ENCODE measurements around the gene PERM1.
"Not testable (repeated sequence)": the region's sequence is repeated elsewhere in the genome, so short reads cannot be mapped to it uniquely, and the experiment has no call there.

PERM1 gene

DNA sequence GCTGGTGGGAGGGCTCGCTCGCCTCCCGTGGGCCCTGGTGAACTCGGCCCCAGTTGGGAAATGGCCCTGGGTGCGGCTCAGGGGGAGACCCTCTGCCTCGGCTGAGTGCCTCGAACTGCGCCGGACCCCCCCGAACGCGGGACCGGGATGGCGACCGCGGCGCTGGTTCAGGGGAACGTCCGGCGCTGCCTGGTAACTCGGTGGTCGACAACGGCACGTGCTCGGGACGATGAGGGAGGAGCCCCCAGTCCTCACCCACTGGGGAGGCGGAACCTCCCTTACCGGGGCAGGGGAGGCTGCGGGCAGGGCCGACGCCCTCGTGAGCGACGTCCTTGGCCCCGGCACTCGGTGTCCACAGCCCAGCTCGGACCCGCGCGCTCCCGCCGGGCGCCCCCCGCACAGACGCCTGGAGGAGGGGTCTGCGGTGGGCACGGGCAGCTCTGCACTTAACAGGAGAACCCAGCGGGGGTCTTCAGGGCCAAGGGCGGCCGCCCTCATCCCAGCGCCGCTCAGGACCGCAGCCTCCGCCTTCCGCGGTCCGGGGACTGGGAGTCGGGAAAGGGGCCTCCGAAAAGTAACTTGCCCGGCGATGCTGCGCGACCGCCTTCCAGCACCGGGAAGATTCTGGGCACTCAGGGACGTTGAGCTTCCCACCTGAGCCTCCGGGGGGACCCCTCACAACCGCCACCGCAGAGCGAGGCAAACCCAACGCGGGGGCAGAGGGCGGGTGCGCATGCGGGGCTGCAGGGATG is 16.3 kb upstream of the PERM1 start:
- no peak for DNase-seq

DNA sequence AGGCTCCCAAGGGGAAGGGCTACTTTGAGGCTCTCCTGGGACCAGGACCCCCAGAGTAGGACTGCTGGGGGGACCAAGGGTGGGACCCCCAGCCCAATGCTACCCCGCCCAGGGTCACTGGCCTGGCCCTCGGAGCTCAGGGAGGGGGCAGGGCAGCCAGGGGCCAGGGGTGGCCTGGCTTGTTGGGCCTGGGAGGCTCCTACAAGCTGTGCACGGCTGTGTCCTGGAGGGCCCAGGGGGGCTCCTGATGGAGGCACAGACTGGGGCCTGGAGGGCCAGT is 15.8 kb upstream of the PERM1 start:
- no peak for DNase-seq

DNA sequence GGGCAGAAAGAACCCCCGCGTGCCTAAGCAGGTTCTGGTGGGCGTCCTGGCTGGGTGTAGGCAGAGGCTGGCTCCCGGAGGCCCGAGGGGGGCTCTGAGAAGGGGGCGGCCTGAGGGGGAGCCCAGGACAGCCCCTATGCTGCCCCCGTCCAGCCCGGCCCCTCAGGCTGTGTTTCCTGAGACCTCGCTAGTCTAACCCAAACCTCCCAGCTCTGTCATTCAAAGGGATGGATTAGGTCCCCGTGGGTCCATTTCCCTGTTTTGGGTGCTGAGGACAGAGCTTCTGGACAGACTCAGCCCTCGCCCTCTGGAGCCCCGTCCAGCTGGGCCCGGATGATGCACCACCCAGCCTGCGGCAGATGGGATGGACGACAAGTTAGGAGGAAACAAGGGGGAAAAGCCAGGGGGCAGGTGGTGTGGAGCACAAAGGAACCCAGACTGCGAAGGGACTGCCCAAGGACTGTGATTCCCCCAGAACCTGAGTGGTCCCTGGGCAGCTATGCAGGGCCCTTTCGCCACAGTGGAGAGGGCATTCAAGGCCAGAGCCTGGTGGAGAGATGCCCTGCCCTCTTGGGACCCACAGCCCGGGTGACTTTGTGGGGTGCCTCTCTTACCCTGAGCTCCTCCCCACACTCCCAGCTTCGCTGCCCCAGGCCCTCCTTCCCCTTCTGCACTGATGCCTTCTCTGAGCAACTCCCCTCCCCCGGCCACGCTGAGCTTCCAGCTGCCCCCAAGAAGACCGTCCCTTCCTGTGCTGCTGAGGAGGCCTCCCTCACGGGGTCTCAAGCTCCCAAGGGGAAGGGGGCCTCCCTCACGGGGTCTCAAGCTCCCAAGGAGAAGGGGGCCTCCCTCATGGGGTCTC is 15.2 kb upstream of the PERM1 start:
- no peak for DNase-seq

DNA sequence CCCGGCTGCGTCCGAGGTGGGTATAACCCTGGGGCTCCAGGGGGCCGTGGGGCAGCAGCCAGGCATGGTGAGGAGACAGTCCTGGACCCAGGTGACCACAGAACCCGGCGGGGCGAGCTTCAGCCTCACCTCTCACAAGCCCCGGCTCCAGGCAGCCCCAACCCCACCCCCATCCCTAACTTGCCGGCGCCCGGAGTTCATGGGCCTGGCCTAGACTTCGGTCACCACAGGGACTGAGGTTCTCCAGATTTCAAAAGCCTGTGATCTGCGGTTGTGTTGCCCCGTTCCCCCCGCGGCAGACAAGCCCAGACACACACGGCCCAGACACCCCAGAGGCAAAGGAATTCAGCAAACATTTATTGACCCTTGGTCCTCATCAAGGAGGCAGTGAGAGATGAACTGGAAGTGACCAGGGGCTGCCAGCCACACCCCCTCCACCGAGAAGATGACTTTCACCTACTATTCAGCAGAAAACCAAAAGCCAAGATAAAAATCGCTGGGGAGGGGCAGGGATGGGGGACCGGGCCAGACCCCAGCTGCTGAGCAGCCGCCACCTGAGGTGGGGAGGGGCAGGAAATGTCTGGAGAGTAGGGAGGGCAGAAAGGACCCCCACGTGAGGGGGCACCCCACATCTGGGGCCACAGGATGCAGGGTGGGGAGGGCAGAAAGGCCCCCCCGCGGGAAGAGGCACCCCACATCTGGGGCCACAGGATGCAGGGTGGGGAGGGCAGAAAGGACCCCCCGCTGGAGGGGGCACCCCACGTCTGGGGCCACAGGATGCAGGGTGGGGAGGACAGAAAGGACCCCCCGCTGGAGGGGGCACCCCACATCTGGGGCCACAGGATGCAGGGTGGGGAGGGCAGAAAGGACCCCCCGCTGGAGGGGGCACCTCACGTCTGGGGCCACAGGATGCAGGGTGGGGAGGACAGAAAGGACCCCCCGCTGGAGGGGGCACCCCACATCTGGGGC is 14.1 kb upstream of the PERM1 start:
- DNase-seq, result no peak

DNA sequence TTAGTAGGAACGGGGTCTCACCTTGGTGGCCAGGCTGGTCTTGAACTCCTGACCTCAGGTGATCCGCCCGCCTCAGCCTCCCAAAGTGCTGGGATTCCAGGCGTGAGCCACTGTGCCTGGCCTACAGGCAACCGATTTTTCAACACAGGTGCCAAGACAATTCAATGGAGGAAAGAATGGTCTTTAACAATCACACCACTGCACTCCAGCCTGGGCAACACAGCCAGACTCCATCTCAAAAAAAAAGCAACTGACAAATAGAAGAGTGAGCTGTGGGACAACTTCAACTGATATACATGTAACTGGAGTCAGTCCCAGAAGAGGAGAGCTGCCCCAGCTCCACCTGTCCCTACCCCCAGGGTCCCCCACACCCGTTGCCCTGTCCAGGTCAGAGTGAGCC is 12.7 kb upstream of the PERM1 start:
- DNase-seq, result not testable (repeated sequence)

DNA sequence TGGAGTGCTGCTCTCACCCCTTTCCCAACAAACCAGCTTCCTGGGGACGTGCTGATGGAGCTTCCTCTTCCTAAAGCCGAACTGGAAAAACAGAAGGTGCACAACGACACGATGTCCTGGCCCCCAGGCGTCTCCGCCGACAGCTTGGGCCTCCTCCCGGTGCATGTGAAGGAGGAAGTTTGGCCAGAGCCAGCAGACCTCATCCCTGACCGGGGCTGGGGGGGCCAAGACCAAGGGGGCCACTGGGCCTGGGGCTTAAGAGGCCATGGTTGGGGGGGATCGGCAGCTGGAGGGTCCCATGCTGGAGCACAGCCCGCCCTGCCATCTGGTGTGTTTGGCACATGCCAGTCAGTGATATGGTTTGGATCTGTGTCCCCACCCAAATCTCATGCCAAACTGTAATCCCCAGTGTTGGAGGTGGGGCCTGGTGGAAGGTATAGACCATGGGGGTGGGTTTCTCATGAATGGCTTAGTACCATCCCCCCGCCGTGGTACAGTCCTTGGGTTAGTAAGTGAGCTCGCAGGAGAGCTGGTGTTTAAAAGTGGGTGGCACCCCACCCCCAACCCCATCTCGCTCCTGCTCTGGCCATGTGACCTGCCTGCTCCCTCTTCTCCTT is 11.6 kb upstream of the PERM1 start:
- DNase-seq, result no peak

DNA sequence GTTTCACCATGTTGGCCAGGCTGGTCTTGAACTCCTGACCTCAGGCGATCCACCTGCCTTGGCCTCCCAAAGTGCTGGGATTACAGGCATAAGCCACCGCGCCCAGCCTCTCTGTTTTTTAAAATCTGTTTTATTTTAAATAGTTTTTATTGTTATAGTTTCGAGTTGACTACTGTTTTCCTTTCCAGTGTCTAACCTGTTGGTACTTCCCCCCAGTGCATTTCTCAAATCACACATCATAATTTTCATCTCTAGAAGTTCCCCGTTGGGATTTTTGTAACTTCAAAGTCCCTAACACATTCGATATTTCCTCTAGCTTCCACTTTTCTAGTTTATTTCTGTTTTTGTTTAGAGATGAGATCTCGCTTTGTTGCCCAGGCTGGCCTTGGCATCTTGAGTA is 10.5 kb upstream of the PERM1 start:
- no peak for DNase-seq

DNA sequence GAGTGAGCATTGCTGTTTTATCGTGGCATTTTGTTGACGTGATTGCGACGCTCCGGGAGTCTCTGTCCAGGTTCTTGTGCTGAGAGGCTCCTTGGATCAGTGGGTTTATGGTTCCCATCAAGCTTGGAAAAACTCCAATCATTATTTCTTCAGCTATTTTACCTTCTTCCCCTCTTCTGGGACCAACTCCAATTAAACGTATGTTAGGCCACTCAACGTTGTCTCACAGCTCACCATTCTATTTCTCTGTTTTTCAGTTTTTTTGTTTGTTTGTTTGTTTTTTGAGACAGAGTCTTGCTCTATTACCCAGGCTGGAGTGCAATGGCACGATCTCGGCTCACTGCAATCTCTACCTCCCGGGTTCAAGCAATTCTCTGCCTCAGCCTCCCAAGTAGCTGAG is 10.0 kb upstream of the PERM1 start:
- no peak for DNase-seq

DNA sequence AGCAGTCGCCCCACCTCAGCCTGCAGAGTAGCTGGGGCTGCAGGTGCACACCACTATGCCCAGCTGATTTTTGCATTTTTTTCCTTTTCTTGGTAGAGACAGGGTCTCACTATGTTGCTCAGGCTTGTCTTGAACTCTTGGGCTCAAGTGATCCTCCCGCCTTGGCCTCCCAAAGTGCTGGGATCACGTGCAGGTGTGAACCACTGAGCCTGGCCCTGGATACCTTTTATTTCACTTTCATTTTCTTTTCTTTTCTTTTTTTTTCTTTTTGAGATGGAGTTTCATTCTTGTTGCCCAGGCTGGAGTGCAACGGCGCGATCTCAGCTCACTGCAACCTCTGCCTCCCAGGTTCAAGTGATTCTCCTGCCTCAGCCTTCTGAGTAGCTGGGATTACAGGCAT is 9.4 kb upstream of the PERM1 start:
- not testable (repeated sequence) for DNase-seq

DNA sequence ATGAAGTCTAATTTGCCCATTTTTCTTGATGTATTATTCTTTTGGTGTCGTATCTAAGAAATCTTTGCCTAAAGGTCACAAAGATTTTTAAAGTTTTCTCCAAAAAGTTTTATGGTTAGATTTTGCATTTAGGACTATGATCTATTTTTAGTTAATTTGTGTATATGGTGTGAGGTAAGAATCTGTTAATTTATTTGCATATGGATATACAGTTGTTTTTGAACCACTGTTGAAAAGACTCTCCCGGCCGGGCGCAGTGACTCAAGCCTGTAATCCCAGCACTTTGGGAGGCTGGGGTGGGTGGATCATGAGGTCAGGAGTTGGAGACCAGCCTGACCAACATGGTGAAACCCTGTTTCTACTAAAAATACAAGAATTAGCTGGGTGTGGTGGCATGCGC is 6.2 kb upstream of the PERM1 start:
- DNase-seq, result not testable (repeated sequence)

DNA sequence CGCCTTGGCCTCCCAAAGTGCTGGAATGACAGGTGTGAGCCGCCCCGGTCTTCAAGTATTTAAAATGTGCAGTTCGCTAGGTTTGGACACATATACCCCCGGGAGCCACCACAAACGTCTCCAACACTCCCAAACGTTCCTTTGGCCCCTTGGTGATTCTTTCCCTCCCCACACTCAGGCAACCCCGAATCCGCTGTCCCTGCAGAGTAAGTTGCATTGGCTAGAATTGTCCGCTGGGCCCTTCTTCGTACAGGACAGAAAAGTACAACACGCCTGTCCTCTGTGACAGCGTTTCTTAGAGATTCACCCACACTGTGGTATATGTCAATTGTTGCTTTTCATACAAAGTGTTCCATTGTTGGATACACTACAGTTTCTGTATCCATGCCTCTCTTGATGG is 3.2 kb upstream of the PERM1 start:
- no peak for DNase-seq

DNA sequence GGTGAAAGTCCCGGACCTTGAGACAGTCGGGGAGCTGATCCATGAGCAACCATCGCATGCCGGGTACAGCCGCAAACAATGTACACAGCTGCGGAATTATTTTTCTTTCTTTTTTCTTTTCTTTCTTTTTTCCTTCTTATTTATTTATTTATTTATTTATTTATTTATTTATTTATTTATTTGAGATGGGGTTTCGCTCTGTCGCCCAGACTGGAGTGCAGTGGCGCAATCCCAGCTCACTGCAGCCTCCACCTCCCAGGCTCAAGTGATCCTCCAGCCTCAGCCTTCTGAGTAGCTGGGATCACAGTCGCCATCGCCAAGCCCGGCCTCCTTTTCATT is 2.6 kb upstream of the PERM1 start:
- DNase-seq, result no peak

DNA sequence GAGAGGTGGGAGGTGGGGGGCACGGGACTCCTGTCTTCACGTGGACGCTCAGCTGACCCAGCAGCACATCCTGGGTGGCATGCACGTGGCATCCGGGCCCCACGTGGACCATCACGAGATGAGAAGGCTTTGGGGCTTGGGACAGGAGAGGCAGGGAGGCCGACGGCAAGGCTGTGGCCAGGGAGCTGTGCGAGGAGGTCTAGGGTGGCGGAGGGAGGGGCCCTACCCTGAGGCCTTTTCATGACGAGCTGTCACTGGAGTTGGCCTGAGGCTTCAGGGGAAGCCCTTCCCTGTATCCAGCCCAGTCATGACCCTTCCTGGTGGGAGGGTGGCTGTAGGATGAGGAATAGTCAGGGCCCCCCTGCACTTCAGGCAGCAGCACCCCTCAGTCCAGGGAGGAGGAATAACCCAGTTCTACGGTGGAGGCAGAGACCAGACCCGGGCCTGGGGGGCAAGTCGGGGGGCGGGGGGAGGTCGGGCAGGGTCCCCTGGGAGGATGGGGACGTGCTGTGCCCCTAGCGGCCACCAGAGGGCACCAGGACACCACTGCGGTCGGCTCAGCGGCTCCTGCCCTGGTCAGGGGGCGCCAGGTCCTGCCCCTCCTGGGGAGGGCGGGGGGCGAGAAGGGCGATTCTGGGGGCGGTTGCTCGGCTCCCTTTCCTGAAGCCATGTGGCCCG is 2.0 kb upstream of the PERM1 start:
- DNase-seq, result no peak

DNA sequence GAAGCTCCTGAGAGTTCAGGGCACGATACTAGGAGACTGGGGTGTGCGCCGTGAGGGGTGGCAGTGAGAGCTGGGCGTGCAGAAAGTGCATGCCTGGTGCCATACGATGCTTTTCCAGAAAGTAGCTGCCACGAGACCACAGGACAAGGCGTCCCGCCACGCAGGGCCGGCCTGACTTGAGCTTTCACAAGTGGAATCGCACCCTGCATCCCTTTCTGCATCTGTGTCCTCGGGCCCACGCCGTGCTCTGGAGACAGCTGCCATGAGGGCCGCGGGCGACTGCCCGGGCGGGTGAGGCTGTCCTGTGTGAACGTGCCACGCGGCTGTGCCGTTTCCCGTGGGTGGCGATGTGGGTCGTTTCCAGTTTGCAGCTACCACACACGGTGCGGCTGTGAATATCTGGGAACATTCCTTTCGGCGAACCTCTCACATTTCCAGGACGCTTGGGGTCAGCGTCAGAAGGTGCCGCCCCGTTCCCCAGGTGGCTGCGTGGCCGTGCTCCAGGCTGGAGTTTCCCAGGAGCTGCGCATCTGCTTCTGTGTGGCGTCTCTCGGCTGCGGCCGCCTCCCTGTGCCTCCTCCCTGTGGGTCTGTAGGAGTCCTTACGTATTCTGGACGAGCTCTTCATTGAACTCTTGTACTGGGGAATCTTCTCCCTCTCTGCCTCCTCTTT is 1.0 kb upstream of the PERM1 start:
- no peak for DNase-seq

DNA sequence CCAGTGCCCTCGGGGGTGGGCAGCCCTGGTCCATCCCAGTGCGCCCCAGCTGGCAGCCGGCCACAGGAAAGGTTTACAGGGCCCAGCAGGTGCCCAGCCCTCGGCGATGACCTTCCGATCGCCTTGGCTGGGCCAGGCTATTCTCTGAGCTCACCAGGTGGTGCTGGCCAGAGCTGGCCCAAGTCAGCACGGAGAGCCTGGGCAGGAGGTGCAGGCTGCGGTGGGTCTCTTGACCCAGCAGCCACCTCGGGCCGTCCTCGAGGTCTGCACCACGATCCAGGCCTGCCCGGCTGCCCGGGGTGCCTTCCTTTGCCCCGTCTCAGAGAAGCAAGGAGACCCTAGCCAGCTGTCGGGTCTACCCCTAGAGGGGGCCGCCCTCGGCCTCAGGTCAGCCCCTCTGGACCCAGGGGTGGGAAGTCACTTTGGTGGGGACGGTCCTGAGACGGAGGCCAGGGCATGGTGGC is 370 bp downstream of the PERM1 start:
- DNase-seq, result no peak

DNA sequence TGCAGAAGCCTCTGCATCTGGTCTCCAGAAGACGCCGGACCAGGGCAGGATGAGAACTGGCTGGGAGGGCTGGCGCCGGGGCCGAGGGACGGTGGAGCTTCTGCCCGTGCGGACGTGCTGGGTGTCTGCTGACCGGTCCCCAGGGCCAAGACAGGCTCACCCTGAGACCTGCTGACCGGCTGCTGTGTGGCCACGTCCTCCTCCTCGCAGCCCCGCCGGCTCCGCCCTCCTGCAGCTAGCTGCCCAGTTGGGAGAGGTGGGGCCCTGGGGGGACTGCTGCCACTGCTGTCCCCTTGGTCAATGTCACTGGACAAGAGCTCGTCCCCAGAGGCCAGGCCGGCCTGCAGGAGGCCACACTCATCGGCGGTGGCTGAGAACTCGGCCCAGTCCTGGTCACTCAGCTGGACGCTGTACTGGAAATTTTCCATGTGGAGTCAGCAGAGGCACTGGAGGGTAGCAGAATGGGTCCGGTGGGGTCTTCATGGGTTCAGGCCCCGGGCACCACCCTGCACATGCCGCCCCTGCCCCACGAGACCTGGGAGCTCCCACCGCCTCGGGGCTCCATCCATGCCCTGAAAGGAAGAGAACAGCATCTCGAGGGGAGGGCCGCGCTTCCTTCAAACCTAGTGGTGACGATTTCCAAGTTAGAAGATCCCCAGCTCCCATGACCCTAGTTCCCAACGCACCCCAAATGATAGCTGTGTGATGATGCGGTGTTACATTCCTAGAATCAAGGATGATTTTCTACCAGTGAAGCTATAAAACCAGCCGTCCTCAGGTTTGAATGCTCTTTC is 1.1 kb downstream of the PERM1 start:
- DNase-seq, result no peak

DNA sequence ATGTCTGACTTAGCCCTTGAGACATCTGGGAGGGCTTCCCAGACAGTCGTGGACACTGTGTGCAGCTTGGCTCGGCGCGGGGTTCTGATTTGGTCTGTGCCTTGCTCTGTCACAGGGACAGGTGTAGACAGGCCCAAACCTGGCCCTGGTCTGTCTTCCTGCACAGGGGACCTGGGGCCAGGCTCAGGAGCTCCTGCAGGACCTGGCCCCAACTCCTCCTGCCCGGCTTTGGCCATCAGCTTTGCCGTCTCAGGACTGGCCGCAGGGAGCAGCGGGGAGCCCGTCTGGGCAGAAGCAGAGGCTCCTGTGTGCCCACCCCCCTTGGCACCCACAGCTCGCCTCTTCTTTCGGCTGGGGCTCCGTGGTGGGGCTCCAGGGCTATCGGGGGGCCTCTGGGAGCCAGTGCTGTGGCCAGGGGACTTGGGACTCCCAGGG is 1.7 kb downstream of the PERM1 start:
- no peak for DNase-seq

DNA sequence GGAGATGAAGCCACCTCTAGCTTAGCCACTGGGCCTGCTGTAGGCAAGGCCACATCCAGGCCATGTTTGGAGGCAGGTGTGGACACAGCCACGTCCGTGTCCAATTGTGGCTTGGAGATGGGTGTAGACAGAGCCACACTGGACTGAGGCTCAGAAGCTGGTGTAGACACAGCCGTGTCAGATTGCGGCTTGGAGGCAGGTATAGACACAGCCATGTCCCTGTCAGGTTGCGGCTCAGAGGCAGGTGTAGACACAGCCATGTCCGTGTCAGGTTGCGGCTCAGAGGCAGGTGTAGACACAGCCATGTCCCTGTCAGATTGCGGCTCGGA is 2.2 kb downstream of the PERM1 start:
- no peak for DNase-seq

DNA sequence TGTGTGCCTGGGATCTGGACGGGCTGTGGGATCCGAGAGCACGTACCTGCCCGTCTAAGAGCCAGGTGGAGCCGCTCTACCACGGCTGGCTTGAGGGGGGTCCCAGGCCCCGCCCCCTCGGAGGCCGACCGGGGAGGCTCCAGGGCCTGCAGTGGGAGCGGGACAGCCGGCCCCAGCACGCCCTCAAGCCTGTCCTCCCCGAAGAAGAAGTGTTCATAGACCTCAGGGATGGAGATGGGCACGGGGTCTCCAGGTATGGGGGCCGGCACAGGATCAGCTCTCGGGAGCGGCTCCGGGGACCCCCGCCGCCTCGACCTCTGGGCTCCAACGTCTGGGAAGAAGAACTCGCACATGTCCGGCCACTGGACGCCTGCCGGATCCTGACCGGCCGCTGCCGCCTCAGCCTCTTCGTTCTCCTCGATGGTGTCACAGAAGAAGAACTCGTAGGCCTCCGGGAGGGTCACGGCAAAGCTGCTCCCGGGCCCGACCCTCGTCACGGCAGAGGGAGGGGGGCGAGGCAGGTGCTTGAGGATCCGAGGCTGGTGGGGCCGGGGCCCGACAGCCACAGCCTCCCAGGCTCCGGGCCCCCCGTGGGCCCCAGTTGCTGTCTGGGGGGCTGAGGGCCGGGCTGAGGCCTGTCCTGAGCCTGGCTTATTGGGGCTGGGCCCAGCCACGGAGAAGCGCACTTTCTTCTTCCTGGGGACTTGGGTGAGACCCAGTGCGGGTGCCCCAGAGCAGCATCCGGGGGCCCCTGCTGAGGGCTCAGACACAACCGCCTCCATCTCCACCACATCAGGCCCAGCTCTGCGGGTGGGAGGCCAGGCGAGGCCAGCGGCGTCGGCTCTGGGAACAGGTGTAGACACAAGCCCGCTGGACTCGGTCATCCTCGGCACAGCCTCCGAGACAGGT is 2.8 kb downstream of the PERM1 start:
- no peak for DNase-seq
